GM18498 (cell line): ENCODE results near the gene GCLC.
"Not testable (repeated sequence)": the region's sequence is repeated elsewhere in the genome, so short reads cannot be mapped to it uniquely, and the experiment has no call there.

ENCODE experiments used
- ATAC-seq: cut with Tn5 transposase; IDR thresholded peaks from one replicate; pipeline ENCODE4 v1.9.1; 2021; ENCODE audit warnings: mild to moderate bottlenecking, moderate library complexity; ENCODE audit not compliant: unreplicated experiment

GCLC gene

DNA sequence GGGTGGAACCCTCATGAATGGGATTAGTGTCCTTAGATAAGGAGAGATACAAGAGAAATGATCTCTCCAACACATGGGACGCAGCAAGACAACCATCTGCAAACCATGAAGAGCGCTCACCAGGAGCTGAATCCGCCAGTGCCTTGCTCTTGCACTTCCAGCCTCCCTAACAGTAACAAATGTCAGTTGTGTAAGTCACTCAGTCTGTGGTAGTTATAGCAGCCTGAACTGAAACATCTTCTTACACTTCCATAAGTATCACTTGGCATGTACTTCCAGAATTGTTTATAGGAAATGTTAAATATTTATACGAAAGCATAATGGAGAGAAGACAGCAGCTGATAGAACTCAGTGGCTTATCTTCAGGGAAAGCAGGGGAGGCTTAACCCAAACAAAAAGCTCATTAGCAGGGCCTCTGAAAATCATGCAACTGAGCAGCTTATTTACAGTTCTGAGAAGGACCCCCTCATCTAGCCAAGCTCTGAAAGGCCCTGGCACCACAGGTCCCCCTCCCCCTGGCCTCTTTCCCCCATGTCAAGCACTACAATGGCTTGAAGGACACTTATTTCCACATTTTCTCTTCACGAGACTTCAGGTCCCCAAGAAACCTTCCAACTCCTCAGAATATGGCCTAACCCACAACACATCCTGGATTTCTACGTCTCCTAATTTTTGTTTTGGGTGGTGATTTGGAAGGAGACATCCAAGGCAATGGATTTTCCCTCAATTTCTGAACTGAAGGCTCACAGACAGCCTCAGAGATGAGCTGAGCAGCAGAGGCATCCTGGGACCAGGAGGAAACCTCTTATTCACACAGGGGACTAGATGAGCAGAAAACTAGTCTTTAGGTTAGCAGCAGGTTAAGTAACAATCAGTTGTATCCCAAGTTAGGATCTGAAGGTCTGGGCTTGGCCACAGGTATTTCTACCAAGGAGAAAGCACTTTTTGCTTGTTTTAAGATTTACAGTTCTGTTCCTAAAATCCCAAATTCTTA lies 49.1 kb downstream of the GCLC start:
- no peak for ATAC-seq

DNA sequence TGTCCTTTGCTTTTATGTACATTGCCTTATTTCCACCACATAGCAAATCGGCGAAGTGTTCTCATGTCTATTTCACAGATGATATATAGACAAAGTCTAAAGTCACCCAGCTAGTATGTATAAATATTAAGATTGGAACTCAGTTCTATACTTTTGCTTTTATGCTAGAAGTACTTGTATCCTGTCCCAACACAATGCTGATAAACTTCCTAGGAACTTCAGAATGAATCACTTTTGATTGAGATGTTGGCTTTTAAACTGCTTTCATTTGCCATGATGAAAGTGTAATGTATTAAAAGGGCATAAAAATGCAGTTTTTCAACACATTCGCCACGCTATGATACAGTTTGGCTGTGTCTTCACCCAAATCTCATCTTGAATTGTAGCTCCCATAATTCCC lies 50.8 kb downstream of the GCLC start:
- no peak for ATAC-seq

DNA sequence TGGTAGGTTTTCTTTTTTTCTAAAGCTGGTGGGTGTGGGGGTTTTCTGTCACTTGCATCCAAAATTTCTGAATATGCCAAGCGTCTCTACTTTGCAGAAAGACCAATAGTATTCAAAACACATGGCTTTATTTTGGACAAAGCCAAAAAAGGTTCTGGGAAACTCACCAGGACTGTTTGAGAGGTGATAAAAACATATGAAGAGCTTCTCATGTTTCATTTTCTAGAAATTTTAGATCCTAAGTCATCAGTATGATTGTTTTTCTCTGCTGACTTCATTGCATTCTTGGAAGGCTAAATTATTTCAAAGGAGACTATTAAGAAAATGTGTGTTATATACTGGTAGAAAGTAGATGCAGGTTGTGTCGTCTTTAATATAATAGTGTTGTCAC lies 51.3 kb downstream of the GCLC start:
- no peak for ATAC-seq

GRCh38 chr6:53492860-53493634 lies 51.9 kb downstream of the GCLC start:
- ATAC-seq = no peak

- ATAC-seq = no peak
Measured at GRCh38 chr6:53487080-53487479, 57.8 kb downstream of the GCLC start.

GRCh38 chr6:53486679-53487078 lies 58.2 kb downstream of the GCLC start:
- no peak for ATAC-seq

DNA sequence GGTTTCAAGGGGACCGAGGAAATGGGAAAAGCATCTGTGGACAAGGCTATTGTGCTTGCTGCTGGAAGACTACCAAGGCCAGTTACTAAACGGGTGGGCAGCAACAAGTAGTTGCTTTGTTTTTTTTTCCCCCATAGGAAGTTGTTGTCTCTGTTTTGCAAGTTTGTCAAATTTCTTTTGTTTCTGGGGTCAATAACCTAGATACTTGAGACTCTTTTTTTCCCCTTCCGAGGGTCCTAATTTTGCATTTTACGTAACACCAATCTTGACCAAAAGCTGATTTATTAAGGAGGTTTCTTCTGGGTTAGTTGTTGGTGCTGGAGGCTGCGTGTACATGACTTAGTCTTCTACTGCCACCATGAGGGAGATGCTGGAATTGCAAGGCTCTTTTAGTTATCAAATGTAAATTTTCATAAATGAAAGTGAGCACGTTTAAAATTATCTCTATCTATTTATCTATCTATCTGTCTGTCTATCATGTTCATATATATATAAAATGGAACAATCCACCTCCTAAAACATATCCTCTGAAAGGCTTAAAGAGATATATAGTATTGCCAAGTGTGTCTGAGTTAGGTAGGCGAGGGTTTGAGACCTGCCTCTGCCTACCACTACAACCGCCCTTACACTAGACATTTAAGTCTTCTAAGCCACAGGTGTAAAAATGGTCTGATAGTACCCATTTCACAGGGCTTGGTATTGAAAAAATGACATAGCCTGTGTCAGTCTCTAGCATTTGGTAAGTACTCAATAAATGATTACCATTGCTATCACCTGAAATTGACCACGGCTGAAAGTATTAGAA lies 60.2 kb downstream of the GCLC start:
- no peak for ATAC-seq

DNA sequence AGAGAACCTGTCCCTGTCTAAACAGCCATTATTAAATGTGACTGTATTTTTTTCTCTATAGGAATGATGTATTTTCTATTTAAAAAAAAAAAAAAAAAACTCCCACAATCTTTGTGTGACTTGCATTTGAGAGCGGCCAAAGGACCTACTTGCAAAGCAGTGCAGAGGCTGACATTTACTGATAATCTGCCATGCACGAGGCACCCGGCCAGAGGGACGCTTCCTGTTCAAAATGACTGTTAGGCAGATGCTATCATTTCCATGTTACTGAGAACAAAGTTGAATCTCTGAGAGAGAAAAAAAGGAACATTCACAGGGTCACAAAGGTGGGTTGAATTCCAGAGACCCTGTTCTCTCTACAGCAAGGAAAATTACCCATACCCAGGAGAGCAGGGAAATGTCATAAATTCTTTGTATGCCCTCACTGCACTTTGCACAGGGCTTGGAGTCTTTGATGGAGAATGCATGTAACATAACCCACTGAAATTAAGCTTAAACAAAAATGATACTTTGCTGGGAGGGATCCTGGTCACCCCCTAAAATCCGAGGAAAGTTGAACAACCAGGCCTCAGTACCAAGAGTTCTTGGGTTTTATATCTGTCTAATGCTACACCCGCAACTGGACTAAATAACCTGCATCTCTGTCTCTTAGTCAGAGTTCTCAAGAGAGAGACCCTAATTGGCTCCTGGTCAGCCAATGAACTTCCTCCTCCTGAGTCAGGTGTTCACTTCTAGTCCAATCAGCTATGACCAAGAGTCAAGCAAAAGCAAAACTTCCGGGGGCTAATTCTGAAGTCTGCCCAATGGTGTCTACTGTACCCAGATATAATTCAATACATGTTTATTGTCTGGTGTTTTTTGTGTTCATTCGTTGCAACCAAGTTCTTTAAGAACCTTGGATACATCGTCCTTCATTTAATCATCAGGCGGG lies 61.2 kb downstream of the GCLC start:
- no peak for ATAC-seq

DNA sequence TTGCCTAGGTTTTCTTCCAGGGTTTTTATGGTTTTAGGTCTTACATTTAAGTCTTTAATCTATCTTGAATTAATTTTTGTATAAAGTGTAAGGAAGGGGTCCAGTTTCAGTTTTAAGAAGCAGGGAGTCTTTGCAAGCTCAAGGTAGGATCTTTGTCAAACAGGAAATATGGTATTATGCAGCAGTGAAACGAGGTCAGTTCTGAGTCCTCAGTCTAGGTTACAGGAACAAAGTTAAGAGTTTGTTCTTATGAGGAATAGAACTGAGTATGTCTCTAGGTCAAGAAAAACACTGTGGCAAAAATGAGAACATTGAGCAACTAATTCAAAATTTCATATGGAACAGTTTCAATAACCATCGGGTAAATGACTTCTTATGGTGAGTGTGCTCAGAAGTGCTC lies 63.6 kb downstream of the GCLC start:
- no peak for ATAC-seq

DNA sequence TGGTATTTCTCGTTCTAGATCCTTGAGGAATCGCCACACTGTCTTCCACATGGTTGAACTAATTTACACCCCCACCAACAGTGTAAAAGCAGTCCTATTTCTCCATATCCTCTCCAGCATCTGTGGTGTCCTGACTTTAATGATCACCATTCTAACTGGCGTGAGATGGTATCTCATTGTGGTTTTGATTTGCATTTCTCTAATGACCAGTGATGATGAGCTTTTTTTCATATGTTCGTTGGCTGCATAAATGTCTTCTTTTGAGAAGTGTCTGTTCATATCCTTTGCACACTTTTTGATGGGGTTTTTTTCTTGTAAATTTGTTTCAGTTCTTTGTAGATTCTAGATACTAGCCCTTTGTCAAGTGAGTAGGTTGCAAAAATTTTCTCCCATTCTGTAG lies 64.1 kb downstream of the GCLC start:
- not testable (repeated sequence) for ATAC-seq

GRCh38 chr6:53479871-53480270 lies 65.0 kb downstream of the GCLC start:
- no peak for ATAC-seq

DNA sequence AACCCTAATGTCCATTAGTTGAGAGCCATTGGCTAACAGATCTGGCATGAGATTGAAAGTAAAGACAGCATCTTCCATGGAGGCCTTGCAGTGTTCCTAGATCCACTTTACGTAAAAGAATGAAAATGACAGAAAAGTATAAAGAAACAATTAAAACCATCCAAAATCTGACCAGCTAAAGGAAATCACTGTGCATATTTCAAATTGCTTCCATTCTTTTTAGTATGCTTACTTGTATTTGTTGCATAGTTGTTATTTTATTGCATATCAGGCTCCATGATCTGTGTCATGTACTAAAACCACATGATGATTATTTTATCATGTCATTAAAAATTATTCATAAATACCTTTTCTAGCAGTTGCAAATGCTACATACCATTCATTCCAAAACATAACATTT lies 67.9 kb downstream of the GCLC start:
- no peak for ATAC-seq

DNA sequence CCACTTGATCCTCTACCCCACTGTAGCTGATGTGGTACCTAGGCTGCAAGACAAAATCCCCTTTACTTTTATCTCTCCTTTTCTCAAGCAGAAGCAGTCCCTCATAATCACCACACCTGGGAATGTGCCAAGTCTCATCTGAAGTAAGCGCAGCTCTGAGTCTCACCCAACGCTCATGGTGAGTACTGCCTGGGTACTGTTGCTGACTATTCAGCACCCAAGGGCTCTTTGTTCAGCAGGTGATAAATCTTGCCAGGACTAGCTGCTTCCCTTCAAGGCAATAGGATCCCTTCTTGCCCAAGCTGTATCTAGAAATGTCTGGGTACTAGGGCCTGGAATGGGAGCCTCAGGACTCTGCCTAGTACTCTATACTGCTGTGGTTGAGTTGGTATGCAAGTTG lies 70.9 kb downstream of the GCLC start:
- ATAC-seq = no peak

GRCh38 chr6:53469163-53469562 lies 75.7 kb downstream of the GCLC start:
- ATAC-seq = no peak

- ATAC-seq = no peak
Measured at GRCh38 chr6:53466257-53466656, 78.6 kb downstream of the GCLC start.

DNA sequence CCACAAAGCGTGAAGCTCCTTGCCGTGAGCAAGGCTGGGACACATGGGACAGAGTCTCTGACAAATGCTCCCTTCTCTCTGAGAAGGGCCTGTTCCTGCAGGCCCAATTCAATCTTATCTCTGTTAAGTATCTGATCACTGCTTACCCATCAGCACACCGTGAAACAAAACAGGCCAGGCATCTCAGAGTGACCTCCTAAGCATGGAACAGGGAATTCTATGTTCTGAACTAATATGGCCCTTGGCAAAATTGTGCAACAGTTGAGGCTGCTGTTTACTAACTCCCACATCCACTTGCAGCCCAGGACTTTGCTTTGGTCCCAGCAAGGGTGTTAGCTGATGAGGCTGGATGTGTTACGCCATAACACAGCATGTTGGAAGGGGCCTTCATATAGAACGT lies 79.2 kb downstream of the GCLC start:
- ATAC-seq = no peak

- ATAC-seq = no peak
Measured at GRCh38 chr6:53464927-53465460, 79.9 kb downstream of the GCLC start.

DNA sequence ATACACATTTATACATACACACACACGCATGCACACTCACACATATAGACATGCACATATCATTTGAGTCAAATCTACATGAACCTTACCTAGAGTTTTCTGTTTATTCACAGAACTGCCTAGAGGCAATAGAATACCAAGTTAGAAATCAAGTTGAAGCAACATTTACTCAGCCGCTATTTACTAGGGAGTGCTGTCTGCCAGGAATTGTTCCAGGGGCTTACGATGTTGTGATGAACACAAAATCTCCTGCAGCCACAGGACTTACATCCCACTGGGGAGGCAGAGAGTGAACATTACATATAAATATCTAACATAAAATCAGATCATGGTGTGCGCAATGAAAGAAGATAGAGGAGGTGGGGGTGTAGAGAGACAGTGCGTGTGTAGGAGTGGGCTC lies 80.4 kb downstream of the GCLC start:
- ATAC-seq = no peak

- ATAC-seq = no peak
Measured at GRCh38 chr6:53461696-53462095, 83.2 kb downstream of the GCLC start.
